Activated naive CD4-positive, alpha-beta T cell treated with anti-CD3 and anti-CD28 coated beads, Interleukin-2, amount 50 U/mL, for 24 hours (primary cell): ENCODE results near the gene PLXDC2.

Source experiments
- H3K27ac Mint-ChIP-seq: one replicate; pipeline ENCODE4 v1.8.0; 2021; ENCODE audit warnings: mild to moderate bottlenecking, mixed read lengths
- H3K27me3 Mint-ChIP-seq: one replicate; pipeline ENCODE4 v1.8.0; 2021; ENCODE audit warnings: mixed read lengths
- H3K36me3 Mint-ChIP-seq: one replicate; pipeline ENCODE4 v1.8.0; 2021; ENCODE audit warnings: mixed read lengths
- H3K4me1 Mint-ChIP-seq: one replicate; pipeline ENCODE4 v1.8.0; 2021; ENCODE audit warnings: mixed read lengths
- H3K4me3 Mint-ChIP-seq: one replicate; pipeline ENCODE4 v1.8.0; 2021; ENCODE audit warnings: mild to moderate bottlenecking, mixed read lengths
- H3K9me3 Mint-ChIP-seq: one replicate; pipeline ENCODE4 v1.8.0; 2021; ENCODE audit warnings: mixed read lengths

PLXDC2 gene

DNA sequence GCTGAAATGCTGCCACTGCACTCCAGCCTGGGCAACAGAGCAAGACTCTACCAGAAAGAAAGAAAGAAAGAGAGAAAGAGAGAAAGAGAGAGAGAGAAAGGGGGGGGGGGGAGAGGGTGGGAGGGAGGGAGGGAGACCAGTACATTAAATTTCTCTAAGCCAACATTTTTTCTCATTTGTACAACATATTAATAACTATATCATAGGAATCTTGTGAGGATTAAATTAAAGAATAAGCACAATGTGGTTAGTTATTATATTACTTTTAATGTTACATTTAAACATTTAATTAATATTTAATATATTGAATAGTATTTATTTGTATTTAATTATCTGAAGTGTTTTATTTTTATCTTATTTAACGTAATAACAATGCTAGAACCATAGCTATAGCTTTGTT is 53.1 kb downstream of the PLXDC2 start:
- H3K27ac Mint-ChIP-seq = no peak overlapping the region
- no peaks in the 10 kb centered on the region for H3K27me3 Mint-ChIP-seq
- no peaks in the 10 kb centered on the region for H3K36me3 Mint-ChIP-seq
- H3K4me3 Mint-ChIP-seq = no peak overlapping the region
- no peaks in the 10 kb centered on the region for H3K4me1 Mint-ChIP-seq
- no peaks in the 10 kb centered on the region for H3K9me3 Mint-ChIP-seq

DNA sequence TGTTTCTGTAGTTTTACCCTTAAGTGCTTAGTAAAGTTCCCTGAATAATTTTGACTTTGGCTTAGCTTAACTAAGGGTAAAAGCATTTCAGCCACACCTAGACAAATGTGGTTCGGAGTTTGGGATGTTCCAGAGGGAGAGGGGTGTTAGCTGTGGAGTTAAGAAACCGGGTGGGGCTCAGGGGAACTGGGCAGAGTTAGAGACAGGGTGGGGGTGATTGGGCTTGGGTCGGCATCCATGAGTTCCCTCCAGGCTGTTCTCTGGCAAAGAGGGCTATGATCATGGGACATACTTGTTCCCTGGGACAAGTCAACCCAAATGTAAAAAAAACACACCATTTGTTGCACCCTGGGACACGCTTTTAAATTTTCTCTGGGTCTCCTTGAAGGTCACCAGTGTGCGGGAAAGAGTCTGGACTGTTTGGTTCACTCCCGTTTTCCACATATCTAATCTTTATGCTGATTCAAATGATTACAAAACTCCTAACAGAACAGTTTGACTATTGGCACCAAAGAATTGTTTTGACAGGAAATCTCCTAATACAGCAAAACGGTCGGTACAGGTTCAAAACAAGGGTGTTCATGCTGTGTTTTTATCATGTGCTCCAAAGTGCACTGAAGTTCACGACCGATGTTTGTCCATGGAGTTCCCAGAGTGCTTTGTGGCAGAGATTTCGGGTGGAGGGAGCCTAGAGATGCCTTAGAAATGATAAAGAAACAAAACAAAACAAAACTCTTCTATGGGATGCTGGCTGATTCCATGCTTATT is 56.5 kb downstream of the PLXDC2 start:
- H3K9me3 Mint-ChIP-seq = no peaks in the 10 kb centered on the region
- H3K27me3 Mint-ChIP-seq = no peaks in the 10 kb centered on the region
- no peaks in the 10 kb centered on the region for H3K36me3 Mint-ChIP-seq
- no peaks in the 10 kb centered on the region for H3K4me1 Mint-ChIP-seq
- no peak overlapping the region for H3K27ac Mint-ChIP-seq
- H3K4me3 Mint-ChIP-seq = no peak overlapping the region

DNA sequence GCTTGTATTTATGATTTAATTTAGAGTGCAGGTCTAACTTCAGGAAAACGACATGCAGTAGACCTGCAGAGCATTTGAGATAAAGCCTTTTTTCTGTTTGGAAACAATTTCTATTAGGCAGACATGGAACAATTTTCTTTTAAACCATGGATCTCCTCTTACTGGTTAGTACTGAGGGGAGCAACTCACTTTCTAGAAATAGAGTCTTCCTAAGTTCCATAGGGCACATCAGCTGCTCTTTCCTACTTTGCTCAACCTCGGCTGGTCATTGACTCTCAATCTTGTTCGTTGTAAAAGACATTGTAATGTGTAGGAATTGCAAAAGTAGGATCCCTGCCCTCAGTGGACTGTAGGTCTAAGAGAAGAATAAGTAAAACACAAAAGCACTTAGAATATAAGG is 58.0 kb downstream of the PLXDC2 start:
- Mint-ChIP-seq H3K27ac (no peak overlapping the region), H3K4me3 (no peak overlapping the region), H3K9me3 (no peaks in the 10 kb centered on the region), H3K27me3 (no peaks in the 10 kb centered on the region), H3K4me1 (no peaks in the 10 kb centered on the region), H3K36me3 (no peaks in the 10 kb centered on the region)

DNA sequence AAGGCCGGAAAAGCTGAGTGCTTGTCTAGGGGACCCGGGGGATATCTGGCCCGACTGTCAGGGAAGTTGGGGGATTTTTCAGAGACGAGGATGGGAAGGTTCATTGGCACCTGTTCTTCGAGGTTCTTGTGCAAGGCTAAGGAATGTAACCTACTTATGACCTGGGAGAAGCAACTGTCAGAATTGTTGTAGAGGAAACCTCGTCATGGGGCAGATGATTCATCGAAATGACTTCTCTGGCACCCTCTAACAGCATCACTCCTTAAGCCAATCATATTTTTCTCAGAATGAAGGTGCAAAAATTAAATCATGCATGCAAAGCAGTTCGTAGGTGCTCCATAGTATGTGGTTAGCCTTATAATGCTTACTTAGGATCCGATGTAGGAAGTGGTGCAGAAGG is 58.6 kb downstream of the PLXDC2 start:
- no peak overlapping the region for H3K27ac Mint-ChIP-seq
- no peaks in the 10 kb centered on the region for H3K27me3 Mint-ChIP-seq
- H3K4me3 Mint-ChIP-seq = no peak overlapping the region
- no peaks in the 10 kb centered on the region for H3K4me1 Mint-ChIP-seq
- H3K9me3 Mint-ChIP-seq = no peaks in the 10 kb centered on the region
- H3K36me3 Mint-ChIP-seq = no peaks in the 10 kb centered on the region

DNA sequence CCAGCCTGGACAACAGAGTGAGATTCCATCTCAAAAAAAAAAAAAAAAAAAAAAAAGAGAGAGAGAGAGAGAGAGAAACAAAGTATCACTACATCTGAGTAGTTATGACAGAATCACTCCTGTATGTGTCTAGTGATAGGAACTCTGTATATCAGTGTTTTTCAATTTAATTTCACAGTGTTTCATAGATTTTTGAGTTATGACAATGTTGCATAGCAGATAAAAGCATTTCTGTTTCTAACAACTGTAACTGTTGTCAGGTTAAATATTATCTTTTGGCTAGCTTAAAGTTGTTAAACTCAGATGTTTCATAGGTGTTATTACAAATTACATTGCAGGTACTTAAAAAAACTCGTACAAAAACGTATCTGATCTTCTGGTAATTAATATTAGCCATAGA is 60.3 kb downstream of the PLXDC2 start:
- Mint-ChIP-seq H3K4me3 (no peak overlapping the region), H3K4me1 (no peaks in the 10 kb centered on the region), H3K27ac (no peak overlapping the region), H3K27me3 (no peaks in the 10 kb centered on the region), H3K36me3 (no peaks in the 10 kb centered on the region), H3K9me3 (no peaks in the 10 kb centered on the region)

DNA sequence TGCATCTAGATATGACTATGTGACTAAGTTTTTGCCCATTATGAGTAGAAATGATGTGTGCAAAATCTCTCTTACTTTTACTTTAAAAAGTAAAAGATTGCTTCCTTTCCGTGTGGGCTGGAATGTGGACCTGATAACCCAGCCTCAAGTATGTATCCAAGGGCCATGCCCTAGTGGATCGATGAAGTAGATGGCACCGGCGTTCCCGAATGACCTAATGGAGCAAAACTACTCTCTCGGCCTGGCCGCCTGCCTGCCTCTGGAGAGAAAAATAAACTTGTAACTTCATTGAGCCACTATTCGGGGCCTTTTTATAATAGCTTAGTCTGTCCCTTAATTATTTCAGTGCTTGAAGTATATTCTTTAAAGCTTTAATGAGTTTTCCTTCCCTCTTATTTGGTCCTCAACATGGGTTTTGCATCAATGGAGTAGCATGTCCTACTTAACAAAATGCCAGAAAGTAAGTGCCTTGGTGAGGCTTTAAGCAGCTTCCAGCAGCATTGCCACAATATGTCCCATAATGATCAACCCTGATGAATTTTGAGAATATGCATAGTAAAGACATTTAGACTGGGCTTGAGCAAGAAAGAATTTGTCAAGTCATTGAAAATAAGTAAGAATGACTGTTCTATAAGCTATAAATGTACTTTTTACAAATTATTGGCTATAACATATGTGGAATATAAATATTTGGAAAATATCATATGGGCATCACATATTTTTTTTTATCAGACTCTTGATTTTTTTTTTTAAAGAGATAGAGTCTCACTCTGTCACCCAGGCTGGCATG is 61.4 kb downstream of the PLXDC2 start:
- H3K36me3 Mint-ChIP-seq = no peaks in the 10 kb centered on the region
- no peaks in the 10 kb centered on the region for H3K4me1 Mint-ChIP-seq
- no peak overlapping the region for H3K4me3 Mint-ChIP-seq
- H3K27ac Mint-ChIP-seq = no peak overlapping the region
- H3K27me3 Mint-ChIP-seq = no peaks in the 10 kb centered on the region
- H3K9me3 Mint-ChIP-seq = peaks cover 7% of the 10 kb centered on the region

DNA sequence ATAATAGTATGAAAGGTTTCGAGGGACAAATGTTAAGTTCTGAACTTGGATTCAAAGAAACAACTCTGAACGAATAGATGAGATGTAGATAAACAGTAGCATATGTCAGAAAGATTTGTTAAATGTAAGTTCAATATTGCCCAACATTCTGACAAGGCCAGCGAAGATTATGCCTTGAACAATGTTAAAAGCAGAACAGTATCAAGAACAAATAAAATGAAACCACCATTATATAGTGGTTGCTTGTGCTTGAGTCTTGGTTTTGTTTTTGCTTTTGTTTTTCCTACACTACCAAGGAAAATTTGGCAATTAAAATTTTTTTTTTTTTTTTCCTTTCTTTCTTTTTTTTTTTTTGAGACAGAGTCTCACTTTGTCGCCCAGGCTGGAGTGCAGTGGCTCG is 66.4 kb downstream of the PLXDC2 start:
- no peaks in the 10 kb centered on the region for H3K27me3 Mint-ChIP-seq

DNA sequence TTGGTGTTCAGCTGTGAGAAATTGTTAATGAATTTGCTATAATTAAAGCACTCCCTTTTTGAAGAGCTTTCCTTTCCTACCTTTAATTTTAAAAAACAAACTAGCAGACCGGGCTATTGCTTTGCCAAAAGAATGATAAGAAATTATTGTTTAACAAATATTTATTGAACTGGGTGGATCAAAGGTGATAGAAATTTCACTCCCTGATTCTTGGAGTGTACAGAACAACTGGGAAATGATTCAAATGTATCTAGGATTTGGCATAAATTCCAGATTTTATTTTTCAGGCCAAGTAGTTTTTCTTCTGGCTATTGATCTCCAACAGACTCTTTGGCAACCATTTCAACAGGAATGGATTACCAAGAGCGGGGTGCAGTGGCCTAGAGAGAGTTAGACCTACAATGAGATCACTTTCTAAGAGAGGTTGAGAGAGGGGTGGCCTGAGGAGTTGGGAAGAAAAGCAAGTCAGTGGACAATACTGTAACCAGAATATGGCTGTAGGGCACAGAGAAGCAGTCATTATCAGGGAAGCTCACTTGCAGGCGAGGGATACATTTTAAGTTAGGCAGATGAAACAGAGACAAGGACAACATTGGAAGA is 71.9 kb downstream of the PLXDC2 start:
- Mint-ChIP-seq H3K4me1 (no peaks in the 10 kb centered on the region), H3K27ac (no peak overlapping the region), H3K27me3 (no peaks in the 10 kb centered on the region), H3K4me3 (no peak overlapping the region), H3K9me3 (no peaks in the 10 kb centered on the region), H3K36me3 (no peaks in the 10 kb centered on the region)

More for the DNA sequence above, 66.4 kb downstream of the PLXDC2 start:
- Mint-ChIP-seq H3K27ac (no peak overlapping the region), H3K4me1 (no peaks in the 10 kb centered on the region), H3K4me3 (no peak overlapping the region), H3K9me3 (peaks cover 7% of the 10 kb centered on the region), H3K36me3 (no peaks in the 10 kb centered on the region)

DNA sequence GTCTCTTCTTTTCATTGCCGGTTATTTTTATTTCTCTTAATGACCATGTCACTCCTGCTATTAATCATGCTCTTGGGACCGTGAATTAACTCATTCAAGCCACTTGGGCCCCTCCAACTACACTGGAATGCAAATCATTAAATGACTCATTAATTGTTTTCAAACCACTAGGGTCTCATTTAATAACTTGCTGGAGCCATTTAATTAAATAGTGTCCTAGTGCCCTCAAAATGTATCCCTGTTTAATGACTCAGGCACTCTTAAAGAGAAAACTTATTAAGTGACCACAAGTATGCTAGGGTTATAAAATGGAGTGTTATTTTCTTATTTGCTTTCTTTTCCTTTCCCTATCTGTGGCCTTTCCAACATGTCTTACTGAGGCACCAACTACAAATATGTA is 73.0 kb downstream of the PLXDC2 start:
- no peaks in the 10 kb centered on the region for H3K27me3 Mint-ChIP-seq
- H3K27ac Mint-ChIP-seq = no peak overlapping the region
- no peaks in the 10 kb centered on the region for H3K36me3 Mint-ChIP-seq

DNA sequence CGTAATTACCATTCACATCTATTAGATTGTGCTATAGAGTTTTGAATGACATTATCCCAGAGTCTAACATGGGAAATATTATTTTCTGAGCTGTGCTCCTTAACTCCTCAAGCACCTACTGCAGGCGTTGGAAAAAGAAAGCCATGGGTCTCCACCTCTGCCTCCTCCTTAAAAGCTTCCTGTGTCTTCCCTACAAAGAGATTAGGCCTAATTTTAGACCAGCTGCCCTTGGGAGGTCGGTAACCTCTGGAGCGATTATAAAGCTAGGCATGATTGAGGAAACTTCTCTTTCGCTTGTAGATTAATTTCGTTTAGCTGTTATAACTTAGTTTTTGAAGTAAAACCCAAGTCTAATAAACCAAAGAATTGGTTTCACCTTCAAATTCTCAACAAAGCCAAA is 75.2 kb downstream of the PLXDC2 start:
- Mint-ChIP-seq H3K4me3 (no peak overlapping the region), H3K36me3 (no peaks in the 10 kb centered on the region), H3K27me3 (no peaks in the 10 kb centered on the region), H3K9me3 (no peaks in the 10 kb centered on the region), H3K4me1 (no peaks in the 10 kb centered on the region), H3K27ac (no peak overlapping the region)

More for the DNA sequence above, 73.0 kb downstream of the PLXDC2 start:
- no peak overlapping the region for H3K4me3 Mint-ChIP-seq
- no peaks in the 10 kb centered on the region for H3K9me3 Mint-ChIP-seq
- no peaks in the 10 kb centered on the region for H3K4me1 Mint-ChIP-seq

DNA sequence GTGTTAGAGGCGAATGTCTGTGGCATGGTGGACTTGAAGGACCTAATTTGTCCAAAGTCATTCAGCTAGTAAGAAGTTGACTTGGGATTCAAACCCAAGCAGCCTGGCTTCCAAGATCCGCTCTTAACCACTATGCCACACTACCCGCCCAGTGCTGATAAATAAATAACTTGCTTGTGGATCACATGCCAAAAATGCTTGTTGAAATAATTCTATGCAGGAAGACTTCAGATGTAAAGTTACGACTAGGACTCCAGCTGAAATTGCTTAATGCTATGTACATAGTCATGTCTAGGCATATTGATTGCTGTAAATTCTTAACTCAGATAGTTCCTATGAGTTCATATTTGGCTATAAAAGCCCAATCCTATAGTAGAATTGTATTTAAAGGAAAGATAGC is 76.0 kb downstream of the PLXDC2 start:
- H3K27me3 Mint-ChIP-seq = no peaks in the 10 kb centered on the region
- H3K4me3 Mint-ChIP-seq = no peak overlapping the region
- H3K27ac Mint-ChIP-seq = no peak overlapping the region
- no peaks in the 10 kb centered on the region for H3K4me1 Mint-ChIP-seq
- H3K9me3 Mint-ChIP-seq = peaks cover 5% of the 10 kb centered on the region
- no peaks in the 10 kb centered on the region for H3K36me3 Mint-ChIP-seq

DNA sequence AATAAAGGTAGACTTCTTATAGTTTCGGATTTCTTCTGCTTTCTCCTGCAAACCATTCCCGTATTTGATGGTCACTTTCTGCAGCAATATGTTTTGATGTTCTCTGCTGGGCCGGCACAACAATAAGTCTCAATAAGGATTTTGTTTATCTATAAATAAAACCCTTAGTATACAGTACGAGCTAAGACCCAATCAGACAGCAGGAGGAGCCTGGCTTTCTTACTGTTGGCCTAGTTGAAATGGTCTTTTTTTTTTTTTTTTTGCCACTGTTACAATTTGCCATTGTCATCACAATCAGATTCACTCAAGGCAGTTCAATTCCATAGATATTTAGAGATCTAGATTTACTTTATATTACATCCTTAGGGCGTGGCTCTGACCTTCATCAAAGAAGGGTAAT is 76.4 kb downstream of the PLXDC2 start:
- no peak overlapping the region for H3K27ac Mint-ChIP-seq
- no peaks in the 10 kb centered on the region for H3K4me1 Mint-ChIP-seq
- H3K9me3 Mint-ChIP-seq = peaks cover 5% of the 10 kb centered on the region
- H3K36me3 Mint-ChIP-seq = no peaks in the 10 kb centered on the region
- no peaks in the 10 kb centered on the region for H3K27me3 Mint-ChIP-seq
- no peak overlapping the region for H3K4me3 Mint-ChIP-seq

DNA sequence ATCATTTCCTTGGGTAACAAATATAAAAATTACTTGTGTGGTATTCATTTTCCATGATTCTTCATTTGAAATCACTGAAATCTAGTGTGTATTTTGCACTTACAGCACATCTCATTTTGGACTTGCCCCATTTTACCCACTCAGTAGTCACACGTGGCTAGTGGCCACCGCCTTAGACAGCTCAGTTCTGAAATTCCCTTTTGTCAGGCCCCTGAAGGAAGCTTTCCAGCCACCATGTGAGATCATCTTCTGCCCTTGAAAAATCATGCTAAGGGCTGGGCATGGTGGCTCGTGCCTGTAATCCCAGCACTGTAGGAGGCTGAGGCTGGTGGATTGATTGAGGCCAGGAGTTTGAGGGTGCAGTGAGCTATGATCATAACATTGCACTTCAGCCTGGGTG is 79.3 kb downstream of the PLXDC2 start:
- Mint-ChIP-seq H3K4me3 (no peak overlapping the region), H3K27me3 (no peaks in the 10 kb centered on the region), H3K9me3 (peaks cover 11% of the 10 kb centered on the region), H3K27ac (no peak overlapping the region), H3K36me3 (no peaks in the 10 kb centered on the region), H3K4me1 (no peaks in the 10 kb centered on the region)

DNA sequence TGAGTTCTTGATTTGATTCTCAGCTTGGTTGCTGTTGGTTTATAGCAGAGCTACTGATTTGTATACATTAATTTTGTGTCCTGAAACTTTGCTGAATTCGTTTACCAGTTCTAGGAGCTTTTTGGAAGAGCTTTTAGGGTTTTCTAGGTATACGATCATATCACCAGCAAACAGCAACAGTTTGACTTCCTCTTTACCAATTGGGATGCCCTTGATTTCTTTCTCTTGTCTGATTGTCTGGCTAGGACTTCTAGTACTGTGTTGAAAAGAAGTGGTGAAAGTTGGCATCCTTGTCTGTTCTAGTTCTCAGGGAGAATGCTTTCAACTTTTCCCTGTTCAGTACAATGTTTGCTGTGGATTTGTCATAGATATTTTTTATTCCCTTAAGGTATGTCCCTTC is 86.2 kb downstream of the PLXDC2 start:
- Mint-ChIP-seq H3K36me3 (no peaks in the 10 kb centered on the region), H3K4me1 (no peaks in the 10 kb centered on the region), H3K9me3 (peaks cover 18% of the 10 kb centered on the region), H3K27me3 (no peaks in the 10 kb centered on the region), H3K4me3 (no peak overlapping the region), H3K27ac (no peak overlapping the region)

DNA sequence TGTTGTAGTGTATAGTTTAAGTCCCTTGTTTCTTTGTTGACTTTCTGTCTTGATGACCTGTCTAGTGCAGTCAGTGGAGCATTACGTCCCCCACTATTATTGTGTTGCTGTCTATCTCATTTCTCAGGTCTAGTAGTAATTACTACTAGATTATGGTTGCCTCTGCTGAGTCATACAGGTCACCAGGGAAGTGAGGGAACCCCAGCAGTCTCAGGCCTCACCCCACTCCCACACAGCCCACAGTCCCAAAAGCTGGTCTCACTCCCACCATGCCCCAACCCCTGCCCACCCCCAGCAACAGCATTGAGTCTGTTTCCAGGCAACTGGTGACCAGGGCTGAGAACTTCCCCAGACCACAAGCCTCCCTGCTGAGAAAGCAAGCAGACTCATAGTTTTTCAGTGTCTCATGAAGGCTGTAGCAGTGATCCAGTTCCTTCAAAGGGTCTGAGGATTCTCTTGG is 88.0 kb downstream of the PLXDC2 start:
- Mint-ChIP-seq H3K27ac (no peak overlapping the region), H3K4me1 (no peaks in the 10 kb centered on the region), H3K4me3 (no peak overlapping the region), H3K27me3 (no peaks in the 10 kb centered on the region), H3K36me3 (no peaks in the 10 kb centered on the region), H3K9me3 (peaks cover 18% of the 10 kb centered on the region)
